ENCODE results near the gene ZNF280D. TPM values are rescaled to one million over a fixed set of nuclear protein-coding genes. Genes with fewer than 3 reads are reported as not detected.

Gene ZNF280D
- total and polyA plus RNA-seq, 2 of the 13 experiments (the other 11 are each of a cell fraction or from before 2014, with no cell fraction given) = 7.1 to 11.9 TPM

DNA sequence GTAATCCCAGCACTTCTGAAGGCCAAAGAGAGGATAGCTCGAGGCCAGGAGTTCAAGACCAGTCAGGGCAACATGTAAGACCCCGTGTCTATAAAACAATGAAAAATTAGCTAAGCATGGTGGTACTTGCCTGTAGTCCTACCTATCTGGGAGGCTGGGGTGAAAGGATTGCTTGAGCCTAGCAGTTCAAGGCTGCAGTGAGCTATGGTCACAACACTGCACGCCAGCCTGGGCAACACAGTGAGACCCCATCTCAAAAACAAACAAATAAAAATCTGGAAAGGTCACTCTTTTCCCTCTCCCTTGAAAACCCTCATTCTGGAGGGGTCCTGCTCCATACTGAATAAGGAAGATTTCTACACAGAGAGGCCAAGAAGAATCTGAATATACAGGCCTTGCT lies 43.5 kb upstream of the ZNF280D start:
- BruUV-seq (replicated peaks) = no TSS peak
- ChIA-PET POLR2A (no interaction called here), CTCF (ENCODE audit: low intra/inter-chr PET ratio, low total read pairs) (no interaction called here)
- no peak overlapping the region for H3K27ac ChIP-seq (ENCODE audit: extremely low read length, insufficient read depth, low read length)
- ATAC-seq (no peak), DNase-seq (ENCODE audit: low spot score) (no peak), FAIRE-seq (no peak)
- H3K4me1 ChIP-seq (ENCODE audit: insufficient read depth, low read length) = peaks cover 25% of the 10 kb centered on the region
- H3K9ac ChIP-seq (ENCODE audit: insufficient read depth, low read depth, low read length) = no peak overlapping the region
- intact Hi-C loops (cut with micrococcal nuclease; ENCODE audit: unreplicated experiment) (no loop called here), in situ Hi-C loops (cut with HindIII; ENCODE audit: extremely low pct_ligation_motif_present, low pct_unique_long_range_greater_than_20kb) (no loop called here)
- no peak overlapping the region for H3K4me3 ChIP-seq (replicated peaks in 1 of 3; ENCODE audit: insufficient read depth in 1 of 3, low read depth in 2 of 3, low read length in 3 of 3)
- no peaks in the 10 kb centered on the region for H3K36me3 ChIP-seq (replicated peaks in 1 of 2; ENCODE audit: control insufficient read depth in 1 of 2, insufficient read depth in 2 of 2, low read length in 2 of 2)
- no peaks in the 10 kb centered on the region for H3K79me2 ChIP-seq (ENCODE audit: insufficient read depth, low read length)
- no peak overlapping the region for H3K4me2 ChIP-seq (ENCODE audit: low read depth, low read length)
- 51% methylated on average over 3 of the region's 3 CpGs for WGBS (ENCODE audit: low lambda C conversion rate)
- no peaks in the 10 kb centered on the region for H4K20me1 ChIP-seq (ENCODE audit: insufficient read depth, low read length)
- no peaks in the 10 kb centered on the region for H3K9me3 ChIP-seq (ENCODE audit: low read length)
- H2AFZ ChIP-seq (ENCODE audit: low read length) = no peak overlapping the region
- no peaks in the 10 kb centered on the region; a peak in 1 of 5 replicates for H3K27me3 ChIP-seq (ENCODE audit: control insufficient read depth in 1 of 2, insufficient read depth in 2 of 2, low read length in 2 of 2)
- TF ChIP-seq ZNF382 (CRISPR knock-in tag; IDR thresholded peaks at IDR 0.05; ENCODE audit: borderline replicate concordance) (no peak), ZBTB46 (CRISPR knock-in tag; IDR thresholded peaks at IDR 0.05; ENCODE audit: borderline replicate concordance) (no peak), ARNT (IDR thresholded peaks at IDR 0.05) (no peak), SMAD1 (CRISPR knock-in tag; IDR thresholded peaks at IDR 0.05; ENCODE audit: borderline replicate concordance, low read depth) (no peak), ZNF232 (CRISPR knock-in tag; IDR thresholded peaks at IDR 0.05; ENCODE audit: borderline replicate concordance) (no peak), PITX1 (CRISPR knock-in tag; IDR thresholded peaks at IDR 0.05) (no peak)
- TF ChIP-seq, protein P1, sequence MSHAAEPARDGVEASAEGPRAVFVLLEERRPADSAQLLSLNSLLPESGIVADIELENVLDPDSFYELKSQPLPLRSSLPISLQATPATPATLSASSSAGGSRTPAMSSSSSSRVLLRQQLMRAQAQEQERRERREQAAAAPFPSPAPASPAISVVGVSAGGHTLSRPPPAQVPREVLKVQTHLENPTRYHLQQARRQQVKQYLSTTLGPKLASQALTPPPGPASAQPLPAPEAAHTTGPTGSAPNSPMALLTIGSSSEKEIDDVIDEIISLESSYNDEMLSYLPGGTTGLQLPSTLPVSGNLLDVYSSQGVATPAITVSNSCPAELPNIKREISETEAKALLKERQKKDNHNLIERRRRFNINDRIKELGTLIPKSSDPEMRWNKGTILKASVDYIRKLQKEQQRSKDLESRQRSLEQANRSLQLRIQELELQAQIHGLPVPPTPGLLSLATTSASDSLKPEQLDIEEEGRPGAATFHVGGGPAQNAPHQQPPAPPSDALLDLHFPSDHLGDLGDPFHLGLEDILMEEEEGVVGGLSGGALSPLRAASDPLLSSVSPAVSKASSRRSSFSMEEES (CRISPR knock-in tag; IDR thresholded peaks at IDR 0.05) = no peak
- TF ChIP-seq, protein P2, sequence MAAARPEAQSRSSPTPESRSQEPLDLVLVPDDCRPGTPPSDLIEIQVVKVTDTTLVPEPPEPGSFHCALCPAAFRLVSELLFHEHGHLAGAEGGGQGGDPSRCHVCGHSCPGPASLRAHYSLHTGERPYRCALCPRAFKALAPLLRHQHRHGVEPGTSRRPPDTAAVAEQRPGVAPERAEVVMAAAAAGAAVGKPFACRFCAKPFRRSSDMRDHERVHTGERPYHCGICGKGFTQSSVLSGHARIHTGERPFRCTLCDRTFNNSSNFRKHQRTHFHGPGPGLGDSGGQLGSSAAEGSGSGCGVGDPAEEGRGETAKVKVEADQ (CRISPR knock-in tag; IDR thresholded peaks at IDR 0.05; ENCODE audit: borderline replicate concordance) = no peak
- TF ChIP-seq, protein P3, sequence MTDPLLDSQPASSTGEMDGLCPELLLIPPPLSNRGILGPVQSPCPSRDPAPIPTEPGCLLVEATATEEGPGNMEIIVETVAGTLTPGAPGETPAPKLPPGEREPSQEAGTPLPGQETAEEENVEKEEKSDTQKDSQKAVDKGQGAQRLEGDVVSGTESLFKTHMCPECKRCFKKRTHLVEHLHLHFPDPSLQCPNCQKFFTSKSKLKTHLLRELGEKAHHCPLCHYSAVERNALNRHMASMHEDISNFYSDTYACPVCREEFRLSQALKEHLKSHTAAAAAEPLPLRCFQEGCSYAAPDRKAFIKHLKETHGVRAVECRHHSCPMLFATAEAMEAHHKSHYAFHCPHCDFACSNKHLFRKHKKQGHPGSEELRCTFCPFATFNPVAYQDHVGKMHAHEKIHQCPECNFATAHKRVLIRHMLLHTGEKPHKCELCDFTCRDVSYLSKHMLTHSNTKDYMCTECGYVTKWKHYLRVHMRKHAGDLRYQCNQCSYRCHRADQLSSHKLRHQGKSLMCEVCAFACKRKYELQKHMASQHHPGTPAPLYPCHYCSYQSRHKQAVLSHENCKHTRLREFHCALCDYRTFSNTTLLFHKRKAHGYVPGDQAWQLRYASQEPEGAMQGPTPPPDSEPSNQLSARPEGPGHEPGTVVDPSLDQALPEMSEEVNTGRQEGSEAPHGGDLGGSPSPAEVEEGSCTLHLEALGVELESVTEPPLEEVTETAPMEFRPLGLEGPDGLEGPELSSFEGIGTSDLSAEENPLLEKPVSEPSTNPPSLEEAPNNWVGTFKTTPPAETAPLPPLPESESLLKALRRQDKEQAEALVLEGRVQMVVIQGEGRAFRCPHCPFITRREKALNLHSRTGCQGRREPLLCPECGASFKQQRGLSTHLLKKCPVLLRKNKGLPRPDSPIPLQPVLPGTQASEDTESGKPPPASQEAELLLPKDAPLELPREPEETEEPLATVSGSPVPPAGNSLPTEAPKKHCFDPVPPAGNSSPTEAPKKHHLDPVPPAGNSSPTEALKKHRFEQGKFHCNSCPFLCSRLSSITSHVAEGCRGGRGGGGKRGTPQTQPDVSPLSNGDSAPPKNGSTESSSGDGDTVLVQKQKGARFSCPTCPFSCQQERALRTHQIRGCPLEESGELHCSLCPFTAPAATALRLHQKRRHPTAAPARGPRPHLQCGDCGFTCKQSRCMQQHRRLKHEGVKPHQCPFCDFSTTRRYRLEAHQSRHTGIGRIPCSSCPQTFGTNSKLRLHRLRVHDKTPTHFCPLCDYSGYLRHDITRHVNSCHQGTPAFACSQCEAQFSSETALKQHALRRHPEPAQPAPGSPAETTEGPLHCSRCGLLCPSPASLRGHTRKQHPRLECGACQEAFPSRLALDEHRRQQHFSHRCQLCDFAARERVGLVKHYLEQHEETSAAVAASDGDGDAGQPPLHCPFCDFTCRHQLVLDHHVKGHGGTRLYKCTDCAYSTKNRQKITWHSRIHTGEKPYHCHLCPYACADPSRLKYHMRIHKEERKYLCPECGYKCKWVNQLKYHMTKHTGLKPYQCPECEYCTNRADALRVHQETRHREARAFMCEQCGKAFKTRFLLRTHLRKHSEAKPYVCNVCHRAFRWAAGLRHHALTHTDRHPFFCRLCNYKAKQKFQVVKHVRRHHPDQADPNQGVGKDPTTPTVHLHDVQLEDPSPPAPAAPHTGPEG (CRISPR knock-in tag; IDR thresholded peaks at IDR 0.05) = no peak
